Endodermal cell (in vitro differentiated cells): Measurements from ENCODE around the gene DLK1. TPM values are rescaled to one million over a fixed set of nuclear protein-coding genes. Genes with fewer than 3 reads are reported as not detected.

Experiments
- DNase-seq: peaks from one replicate; pipeline ENCODE4 v3.0.0-alpha.2; 2017
- H3K27ac ChIP-seq: 2 replicates; pipeline ENCODE4 v1.5.1; 2013; ENCODE audit warnings: mild to moderate bottlenecking, low read depth, low read length, moderate library complexity
- H3K27me3 ChIP-seq: 2 replicates; pipeline ENCODE4 v1.6.1; 2013; ENCODE audit warnings: mild to moderate bottlenecking, low read length, moderate library complexity; ENCODE audit not compliant: insufficient read depth, control insufficient read depth, poor library complexity, severe bottlenecking
- H3K36me3 ChIP-seq: 2 replicates; pipeline ENCODE4 v1.7.0; 2013; ENCODE audit warnings: mild to moderate bottlenecking, low read length, moderate library complexity; ENCODE audit not compliant: control insufficient read depth, insufficient read depth
- H3K4me1 ChIP-seq: one replicate; pipeline ENCODE4 v1.7.0; 2013; ENCODE audit warnings: low read length; ENCODE audit not compliant: control insufficient read depth, insufficient read depth
- H3K4me3 ChIP-seq: 2 replicates; pipeline ENCODE4 v1.5.1; 2013; ENCODE audit warnings: mild to moderate bottlenecking, low read length, moderate library complexity
- H3K9ac ChIP-seq: 2 replicates; pipeline ENCODE4 v1.6.1; 2013; ENCODE audit warnings: mild to moderate bottlenecking, low read length, moderate library complexity; ENCODE audit not compliant: poor library complexity, severe bottlenecking; ENCODE audit errors: extremely low read depth
- H3K9me3 ChIP-seq: 2 replicates; pipeline ENCODE4 v1.6.1; 2013; ENCODE audit warnings: mild to moderate bottlenecking, low read length, moderate library complexity; ENCODE audit not compliant: control insufficient read depth
- H3K27ac Mint-ChIP-seq: 2 replicates; pipeline ENCODE4 v1.8.0; 2020; ENCODE audit warnings: mixed read lengths
- H3K27me3 Mint-ChIP-seq: 2 replicates; pipeline ENCODE4 v1.8.0; 2021; ENCODE audit warnings: mild to moderate bottlenecking, mixed read lengths; ENCODE audit not compliant: insufficient read depth
- H3K36me3 Mint-ChIP-seq: 2 replicates; pipeline ENCODE4 v1.8.0; 2020; ENCODE audit warnings: low read depth, mixed read lengths
- H3K4me1 Mint-ChIP-seq: 2 replicates; pipeline ENCODE4 v1.8.0; 2020; ENCODE audit warnings: mixed read lengths
- H3K4me3 Mint-ChIP-seq: 2 replicates; pipeline ENCODE4 v1.8.0; 2020; ENCODE audit warnings: mild to moderate bottlenecking, moderate library complexity, mixed read lengths
- H3K9me3 Mint-ChIP-seq: 2 replicates; pipeline ENCODE4 v1.8.0; 2020; ENCODE audit warnings: mild to moderate bottlenecking, mixed read lengths
- WGBS, 2 experiments: methylation state at CpG; one replicate each; pipeline versions ENCODE4 v1.1.5 to v1.1.7; 2013; ENCODE audit warnings: missing lambda C conversion rate in 2 of 2, mixed read lengths in 1 of 2; ENCODE audit not compliant: insufficient coverage in 1 of 2, insufficient read length in 1 of 2; 5-methylcytosine and 5-hydroxymethylcytosine counted together
- total RNA-seq, 2 donors: library from RNA; stranded (reverse); fragmentation: NEBNext Ultra II Directional in 1 of 2; extraction: Animal tissue kit (Norgen Biotek cat#: 25700) in 1 of 2; gene quantifications; 2 replicates in 1 of 2; 3 replicates in 1 of 2; pipeline ENCODE4 v1.2.1, GENCODE V29; 2021
- TF ChIP-seq, protein P1 (sequence below): fragments of 200-600 bp; sonication (generic); conservative IDR thresholded peaks from 2 replicates; pipeline ENCODE4 v1.5.0; 2021; ENCODE audit warnings: antibody characterized with exemption, mild to moderate bottlenecking

DLK1 gene
- total RNA-seq, 2 donors from 2014 or later, result 78.3 to 117 TPM

DNA sequence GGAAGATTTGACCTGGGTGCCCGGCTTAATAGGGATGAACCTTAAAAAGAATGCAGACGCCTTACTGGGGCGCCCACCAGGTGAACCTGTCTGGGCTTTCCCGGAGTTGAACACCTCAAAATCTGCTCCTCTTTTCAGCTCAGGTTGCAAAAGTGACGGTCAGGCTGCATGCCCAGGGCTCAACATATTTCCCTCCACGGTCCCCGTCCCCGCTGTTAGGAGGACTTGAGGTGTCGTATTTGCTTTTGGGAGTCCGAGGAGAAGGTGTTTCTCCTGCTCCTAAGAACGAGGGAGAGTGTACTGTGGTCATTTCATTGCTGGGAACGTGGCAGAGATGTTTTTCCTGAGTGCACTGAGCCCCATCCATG is 1.2 kb downstream of the DLK1 start:
- WGBS, 2 experiments, result 75 to 79% methylated on average over 11 to 12 of the region's 12 CpGs
- peaks cover 29% of the 10 kb centered on the region for H3K4me1 Mint-ChIP-seq
- H3K4me3 Mint-ChIP-seq, result peak overlapping the region; percentile 68
- no peaks in the 10 kb centered on the region for H3K9me3 Mint-ChIP-seq
- H3K9me3 ChIP-seq, result no peaks in the 10 kb centered on the region
- peak; percentile 54 for DNase-seq
- no peaks in the 10 kb centered on the region for H3K36me3 ChIP-seq
- TF ChIP-seq, protein P1, sequence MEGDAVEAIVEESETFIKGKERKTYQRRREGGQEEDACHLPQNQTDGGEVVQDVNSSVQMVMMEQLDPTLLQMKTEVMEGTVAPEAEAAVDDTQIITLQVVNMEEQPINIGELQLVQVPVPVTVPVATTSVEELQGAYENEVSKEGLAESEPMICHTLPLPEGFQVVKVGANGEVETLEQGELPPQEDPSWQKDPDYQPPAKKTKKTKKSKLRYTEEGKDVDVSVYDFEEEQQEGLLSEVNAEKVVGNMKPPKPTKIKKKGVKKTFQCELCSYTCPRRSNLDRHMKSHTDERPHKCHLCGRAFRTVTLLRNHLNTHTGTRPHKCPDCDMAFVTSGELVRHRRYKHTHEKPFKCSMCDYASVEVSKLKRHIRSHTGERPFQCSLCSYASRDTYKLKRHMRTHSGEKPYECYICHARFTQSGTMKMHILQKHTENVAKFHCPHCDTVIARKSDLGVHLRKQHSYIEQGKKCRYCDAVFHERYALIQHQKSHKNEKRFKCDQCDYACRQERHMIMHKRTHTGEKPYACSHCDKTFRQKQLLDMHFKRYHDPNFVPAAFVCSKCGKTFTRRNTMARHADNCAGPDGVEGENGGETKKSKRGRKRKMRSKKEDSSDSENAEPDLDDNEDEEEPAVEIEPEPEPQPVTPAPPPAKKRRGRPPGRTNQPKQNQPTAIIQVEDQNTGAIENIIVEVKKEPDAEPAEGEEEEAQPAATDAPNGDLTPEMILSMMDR, result no peak
- no peak overlapping the region for H3K9ac ChIP-seq
- H3K4me3 ChIP-seq, result peak overlapping the region; percentile 66
- peaks cover 51% of the 10 kb centered on the region for H3K27me3 Mint-ChIP-seq
- no peak overlapping the region for H3K27ac Mint-ChIP-seq
- no peak overlapping the region for H3K27ac ChIP-seq
- H3K4me1 ChIP-seq, result no peaks in the 10 kb centered on the region
- H3K36me3 Mint-ChIP-seq, result no peaks in the 10 kb centered on the region
- peaks cover 41% of the 10 kb centered on the region for H3K27me3 ChIP-seq

- H3K27me3 ChIP-seq, result peaks cover 41% of the 10 kb centered on the region
- H3K4me3 Mint-ChIP-seq, result peak overlapping the region; percentile 25
Observed at GRCh38 chr14:100728962-100729361, 2.3 kb downstream of the DLK1 start.

DNA sequence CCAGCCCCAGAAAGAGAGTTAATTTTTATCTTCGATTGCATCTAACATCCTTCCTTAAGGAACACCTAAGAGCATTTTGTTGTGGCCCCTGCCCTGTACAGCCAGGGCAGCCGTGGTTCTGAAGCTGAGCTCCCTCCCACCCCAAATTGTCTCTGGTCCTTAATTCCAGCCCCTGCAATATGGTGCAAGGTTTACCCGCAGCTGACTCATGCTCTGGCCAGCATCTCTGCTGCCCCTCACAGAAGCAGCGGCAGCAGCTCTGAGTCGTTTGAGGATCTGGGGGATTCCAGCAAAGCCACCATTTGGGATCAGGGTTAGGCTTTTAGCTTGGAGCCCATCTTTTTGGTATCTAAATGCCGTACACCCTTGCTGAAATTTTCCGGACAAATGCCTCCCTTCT is 3.3 kb downstream of the DLK1 start:
- H3K36me3 ChIP-seq, result no peaks in the 10 kb centered on the region
- no peak overlapping the region for H3K9ac ChIP-seq
- H3K27me3 Mint-ChIP-seq, result peaks cover 42% of the 10 kb centered on the region
- H3K27ac ChIP-seq, result no peak overlapping the region
- peaks cover 6% of the 10 kb centered on the region for H3K36me3 Mint-ChIP-seq
- H3K4me1 ChIP-seq, result no peaks in the 10 kb centered on the region
- DNase-seq, result no peak
- peaks cover 39% of the 10 kb centered on the region for H3K27me3 ChIP-seq
- H3K9me3 Mint-ChIP-seq, result no peaks in the 10 kb centered on the region
- no peaks in the 10 kb centered on the region for H3K9me3 ChIP-seq
- TF ChIP-seq, protein P1, result no peak
- H3K4me3 Mint-ChIP-seq, result no peak overlapping the region
- peaks cover 26% of the 10 kb centered on the region for H3K4me1 Mint-ChIP-seq
- H3K27ac Mint-ChIP-seq, result no peak overlapping the region
- WGBS, 2 experiments, result 80 to 87% methylated on average over 7 of the region's 7 CpGs
- no peak overlapping the region for H3K4me3 ChIP-seq

More at GRCh38 chr14:100728962-100729361, 2.3 kb downstream of the DLK1 start:
- Mint-ChIP-seq H3K27me3 (peaks cover 48% of the 10 kb centered on the region), H3K9me3 (no peaks in the 10 kb centered on the region), H3K27ac (no peak overlapping the region), H3K36me3 (peaks cover 1% of the 10 kb centered on the region), H3K4me1 (peaks cover 26% of the 10 kb centered on the region)
- H3K4me3 ChIP-seq, result no peak overlapping the region
- H3K36me3 ChIP-seq, result no peaks in the 10 kb centered on the region
- H3K9me3 ChIP-seq, result no peaks in the 10 kb centered on the region
- 90 to 92% methylated on average over 12 to 13 of the region's 13 CpGs for WGBS, 2 experiments
- no peaks in the 10 kb centered on the region for H3K4me1 ChIP-seq
- DNase-seq, result no peak
- TF ChIP-seq, protein P1, result no peak
- no peak overlapping the region for H3K27ac ChIP-seq
- H3K9ac ChIP-seq, result no peak overlapping the region
